PFSK-1 (cell line): Measurements from ENCODE around the gene CNTN4.

Source experiments
- FOXP2 ChIP-seq: optimal IDR thresholded peaks from 2 replicates; pipeline ENCODE3; 2011; ENCODE audit warnings: borderline replicate concordance, control low read depth, inconsistent platforms; ENCODE audit not compliant: insufficient read depth; ENCODE audit errors: extremely low read length, extremely low read depth
- POLR2AphosphoS5 ChIP-seq: IDR thresholded peaks from 2 replicates; pipeline ENCODE4 v1.6.1; 2012; ENCODE audit warnings: low read depth, mild to moderate bottlenecking, control low read depth, low read length, moderate library complexity
- SIN3A ChIP-seq: IDR thresholded peaks from 2 replicates; pipeline ENCODE4 v1.6.1; 2012; ENCODE audit warnings: mild to moderate bottlenecking, low read length, moderate library complexity, borderline replicate concordance; ENCODE audit not compliant: insufficient read depth
- TAF1 ChIP-seq: IDR thresholded peaks from 2 replicates; pipeline ENCODE4 v1.6.1; 2012; ENCODE audit warnings: low read length, control low read depth, borderline replicate concordance; ENCODE audit not compliant: insufficient read depth
- TF ChIP-seq, protein P1 (sequence below), 2 experiments: IDR thresholded peaks; 2 replicates each; pipeline versions ENCODE4 v1.6.1 to v1.8.0; 2011 to 2012; ENCODE audit warnings: low read depth in 2 of 2, low read length in 2 of 2, control low read depth in 1 of 2, inconsistent platforms in 1 of 2, mild to moderate bottlenecking in 1 of 2, moderate library complexity in 1 of 2; ENCODE audit not compliant: insufficient read depth in 1 of 2

DNA sequence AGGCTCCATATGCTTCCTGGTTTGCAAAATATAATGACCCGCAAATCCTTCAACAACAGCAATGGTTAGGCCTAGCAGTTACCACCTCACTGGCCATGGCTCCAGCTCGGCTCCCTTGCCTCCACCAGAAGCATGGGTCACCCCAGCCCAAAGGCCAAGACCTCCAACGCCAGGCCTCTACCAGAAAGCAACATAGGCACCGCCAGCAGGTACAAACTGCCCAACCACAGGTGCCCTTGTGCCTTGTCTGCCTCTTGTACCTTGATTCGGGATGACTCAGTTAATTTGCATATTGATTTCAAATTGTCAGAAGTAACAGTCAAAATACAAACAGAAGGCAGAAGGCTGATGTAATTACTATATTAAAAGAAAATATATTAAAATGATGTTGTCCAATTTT, 886.8 kb downstream of the CNTN4 start:
- TF ChIP-seq, protein P1, sequence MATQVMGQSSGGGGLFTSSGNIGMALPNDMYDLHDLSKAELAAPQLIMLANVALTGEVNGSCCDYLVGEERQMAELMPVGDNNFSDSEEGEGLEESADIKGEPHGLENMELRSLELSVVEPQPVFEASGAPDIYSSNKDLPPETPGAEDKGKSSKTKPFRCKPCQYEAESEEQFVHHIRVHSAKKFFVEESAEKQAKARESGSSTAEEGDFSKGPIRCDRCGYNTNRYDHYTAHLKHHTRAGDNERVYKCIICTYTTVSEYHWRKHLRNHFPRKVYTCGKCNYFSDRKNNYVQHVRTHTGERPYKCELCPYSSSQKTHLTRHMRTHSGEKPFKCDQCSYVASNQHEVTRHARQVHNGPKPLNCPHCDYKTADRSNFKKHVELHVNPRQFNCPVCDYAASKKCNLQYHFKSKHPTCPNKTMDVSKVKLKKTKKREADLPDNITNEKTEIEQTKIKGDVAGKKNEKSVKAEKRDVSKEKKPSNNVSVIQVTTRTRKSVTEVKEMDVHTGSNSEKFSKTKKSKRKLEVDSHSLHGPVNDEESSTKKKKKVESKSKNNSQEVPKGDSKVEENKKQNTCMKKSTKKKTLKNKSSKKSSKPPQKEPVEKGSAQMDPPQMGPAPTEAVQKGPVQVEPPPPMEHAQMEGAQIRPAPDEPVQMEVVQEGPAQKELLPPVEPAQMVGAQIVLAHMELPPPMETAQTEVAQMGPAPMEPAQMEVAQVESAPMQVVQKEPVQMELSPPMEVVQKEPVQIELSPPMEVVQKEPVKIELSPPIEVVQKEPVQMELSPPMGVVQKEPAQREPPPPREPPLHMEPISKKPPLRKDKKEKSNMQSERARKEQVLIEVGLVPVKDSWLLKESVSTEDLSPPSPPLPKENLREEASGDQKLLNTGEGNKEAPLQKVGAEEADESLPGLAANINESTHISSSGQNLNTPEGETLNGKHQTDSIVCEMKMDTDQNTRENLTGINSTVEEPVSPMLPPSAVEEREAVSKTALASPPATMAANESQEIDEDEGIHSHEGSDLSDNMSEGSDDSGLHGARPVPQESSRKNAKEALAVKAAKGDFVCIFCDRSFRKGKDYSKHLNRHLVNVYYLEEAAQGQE (IDR thresholded peaks at IDR 0.05; ENCODE audit: insufficient read depth in 1 of 2, low read depth in 2 of 2, low read length in 2 of 2) = no peak
- TF ChIP-seq POLR2AphosphoS5 = no peak
- no peak for TF ChIP-seq SIN3A
- no peak for TF ChIP-seq TAF1
- no peak for TF ChIP-seq FOXP2
